ENCODE measurements around the gene FBXO5. TPM values are rescaled to one million over a fixed set of nuclear protein-coding genes. Genes with fewer than 3 reads are reported as not detected.
A peak's percentile ranks its signal among the peaks of the same experiment; 100 is the strongest.

FBXO5 gene
- 10 to 100 TPM; 40.9 to 44.0 TPM for total RNA-seq

- H3K27me3 Mint-ChIP-seq: no peaks in the 10 kb centered on the region
- peak within 1 kb of the TSS; percentile 99 for H3K27ac Mint-ChIP-seq
- ChIA-PET CTCF (interaction anchor here (0.9 to 1.4 kb wide), 2 partner anchors 18 to 42 kb away, joined by 3 read pairs; no protein-coding TSS in a partner anchor), POLR2A (interaction anchor here (0.9 to 4.6 kb wide), 5 partner anchors 13 to 27 kb away, joined by 3 to 34 read pairs (median 5); partner anchors contain the start of gene MTRF1L)
- peaks cover 53% of the 10 kb centered on the region for H3K36me3 Mint-ChIP-seq (ENCODE audit: low read depth)
- H3K4me3 Mint-ChIP-seq: peak within 1 kb of the TSS; percentile 85
- ATAC-seq: peak; percentile 92
- no peak for TF ChIP-seq CTCF (IDR thresholded peaks at IDR 0.05)
- peak; percentile 98 for DNase-seq
- peaks cover 40% of the 10 kb centered on the region for H3K4me1 Mint-ChIP-seq (ENCODE audit: low read depth)
- H3K9me3 Mint-ChIP-seq: no peaks in the 10 kb centered on the region
- intact Hi-C loops (cut with micrococcal nuclease): loop anchor here (2.0 to 5.0 kb wide), 2 partner anchors 20 to 1531 kb away; partner anchors contain the start of genes MTRF1L and RMND1
These were observed at the start of gene FBXO5 for GRCh38 chr6:152982904-152983636. TSS of gene FBXO5 (minus strand) at chr6:152983041. CDS start at chr6:152982959, 82 bp downstream.

GRCh38 chr6:153032255-153032882 is 49.5 kb upstream of the FBXO5 start:
- ChIA-PET CTCF (interaction anchor here (0.7 to 1.8 kb wide), 3 partner anchors 8 to 1316 kb away, joined by 3 to 6 read pairs (median 3); no protein-coding TSS in a partner anchor), POLR2A (no interaction called here)
- ATAC-seq (no peak), DNase-seq (no peak)
- Mint-ChIP-seq H3K27me3 (peaks cover 1% of the 10 kb centered on the region), H3K9me3 (no peaks in the 10 kb centered on the region), H3K4me3 (no peak overlapping the region), H3K4me1 (ENCODE audit: low read depth) (no peaks in the 10 kb centered on the region), H3K27ac (no peak overlapping the region), H3K36me3 (ENCODE audit: low read depth) (no peaks in the 10 kb centered on the region)
- no peak for TF ChIP-seq CTCF (IDR thresholded peaks at IDR 0.05)
- intact Hi-C loops (cut with micrococcal nuclease): loop anchor here (5.0 kb wide), 1 partner anchor 280 kb away; no protein-coding TSS in a partner anchor

GRCh38 chr6:153031335-153031955 is 48.6 kb upstream of the FBXO5 start:
- ChIA-PET POLR2A (no interaction called here), CTCF (interaction anchor here (1.4 to 1.8 kb wide), 2 partner anchors 8 to 481 kb away, joined by 5 to 6 read pairs; no protein-coding TSS in a partner anchor)
- DNase-seq (no peak), ATAC-seq (no peak)
- Mint-ChIP-seq H3K4me3 (no peak overlapping the region), H3K27ac (no peak overlapping the region), H3K9me3 (no peaks in the 10 kb centered on the region), H3K4me1 (ENCODE audit: low read depth) (no peaks in the 10 kb centered on the region), H3K27me3 (peaks cover 1% of the 10 kb centered on the region), H3K36me3 (ENCODE audit: low read depth) (no peaks in the 10 kb centered on the region)
- no peak for TF ChIP-seq CTCF (IDR thresholded peaks at IDR 0.05)
- intact Hi-C loops (cut with micrococcal nuclease): loop anchor here (5.0 kb wide), 1 partner anchor 281 kb away; no protein-coding TSS in a partner anchor

- Mint-ChIP-seq H3K36me3 (ENCODE audit: low read depth) (no peaks in the 10 kb centered on the region), H3K9me3 (no peaks in the 10 kb centered on the region), H3K4me1 (ENCODE audit: low read depth) (peaks cover 6% of the 10 kb centered on the region), H3K27ac (no peak overlapping the region), H3K27me3 (peaks cover 8% of the 10 kb centered on the region), H3K4me3 (no peak overlapping the region)
- DNase-seq: no peak
- ChIA-PET POLR2A (no interaction called here), CTCF (no interaction called here)
- intact Hi-C loops (cut with micrococcal nuclease): no loop called here
- ATAC-seq: no peak
- TF ChIP-seq CTCF (IDR thresholded peaks at IDR 0.05): no peak
These were observed 46.1 kb upstream of the FBXO5 start for GRCh38 chr6:153028963-153029362.
